ENCODE results near the gene ENAH.

Gene ENAH

DNA sequence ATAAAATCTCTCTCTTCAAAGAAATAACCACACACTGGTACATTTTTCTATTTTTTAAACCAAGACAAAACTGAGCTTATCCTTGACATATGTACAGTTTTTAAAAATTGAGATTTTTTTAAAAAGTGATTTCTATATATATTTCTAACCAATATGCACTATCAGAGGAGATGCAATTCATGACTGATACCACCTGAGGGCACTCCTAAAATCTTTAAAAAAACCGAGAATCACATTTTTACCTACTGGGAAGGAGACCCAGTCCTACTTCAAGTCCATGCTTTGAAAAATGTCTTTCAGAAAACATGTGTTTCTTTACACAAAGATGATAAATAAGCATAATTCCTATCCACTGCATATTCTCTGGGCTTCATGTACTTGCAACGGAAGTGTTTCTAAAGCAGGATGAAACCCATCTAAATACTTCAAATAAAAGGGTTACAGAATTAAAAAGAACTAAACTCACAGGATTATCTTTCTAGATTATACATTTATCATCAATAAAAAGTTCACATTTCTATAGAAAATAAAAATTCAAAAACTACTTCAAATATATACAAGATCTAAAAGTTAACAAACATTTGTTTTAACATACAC lies 98.6 kb downstream of the ENAH start:
- no peak for DNase-seq

DNA sequence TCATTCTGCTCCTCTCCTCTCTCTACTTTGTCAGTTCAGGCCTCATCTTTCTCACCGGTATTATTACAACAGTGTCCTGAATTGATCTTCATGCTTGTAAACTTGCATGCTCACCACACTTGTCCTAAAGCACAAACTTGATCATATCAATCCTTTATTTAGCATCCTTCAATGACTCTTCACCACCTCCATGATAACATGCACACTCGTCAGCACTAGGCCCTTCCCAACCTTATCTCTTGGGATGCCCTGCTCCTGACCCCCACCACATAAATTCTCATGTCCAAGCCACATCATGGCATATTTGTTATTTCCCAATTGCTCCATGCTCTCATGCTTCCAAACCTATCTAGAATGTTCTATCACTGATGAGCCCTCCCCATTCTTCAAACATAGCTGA lies 103.1 kb downstream of the ENAH start:
- DNase-seq: no peak

DNA sequence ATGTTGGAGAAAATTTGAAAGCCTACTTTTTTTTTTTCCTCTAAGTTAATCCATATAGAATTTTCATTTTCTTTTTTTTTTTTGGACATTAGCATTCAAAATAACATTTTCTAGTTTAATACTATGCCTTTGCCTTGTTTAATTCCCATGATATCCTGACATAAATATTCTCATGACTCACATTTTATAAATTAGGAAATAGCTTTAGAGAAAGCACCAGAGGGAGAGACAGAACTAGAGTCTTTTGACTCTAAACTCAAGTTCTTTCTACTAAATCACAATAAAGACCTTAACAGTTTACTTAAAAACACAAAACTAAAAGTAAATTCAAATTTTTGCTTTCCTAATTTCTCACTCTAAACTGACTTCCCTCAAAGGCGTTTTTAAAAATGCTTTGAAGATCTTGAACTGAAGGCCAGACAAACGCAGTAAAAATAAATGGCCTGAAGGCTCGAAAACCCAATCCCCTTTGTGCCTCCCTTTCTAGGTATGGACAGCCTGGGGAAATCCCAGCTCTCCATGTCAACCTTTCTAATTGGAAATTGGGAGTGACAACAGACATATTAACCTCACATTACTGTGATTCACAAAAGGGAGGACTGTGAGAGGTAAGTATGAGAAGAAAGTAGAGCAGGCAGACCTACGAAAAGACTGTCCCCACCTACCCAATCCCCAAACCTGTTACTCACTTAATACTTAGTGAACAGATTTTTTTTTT lies 104.6 kb downstream of the ENAH start:
- DNase-seq: no peak

DNA sequence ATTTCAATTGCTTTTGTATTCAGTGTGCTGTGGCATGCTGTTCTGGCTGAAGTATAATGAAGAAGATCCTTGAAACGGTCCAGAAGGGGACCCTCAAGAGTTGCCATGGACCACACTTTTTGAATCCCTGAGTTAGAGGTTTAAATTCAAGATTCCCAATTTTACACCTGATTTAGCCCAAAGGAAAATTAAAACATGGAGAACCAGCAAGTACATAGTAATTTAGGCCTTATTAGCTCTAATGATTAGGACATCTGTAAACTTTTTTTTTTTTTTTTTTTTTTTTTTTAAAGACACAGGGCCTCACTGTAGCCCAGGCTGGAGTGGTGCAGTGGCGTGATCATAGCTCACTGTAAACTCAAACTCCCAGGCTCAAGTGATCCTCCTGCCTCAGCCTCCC lies 107.3 kb downstream of the ENAH start:
- no peak for DNase-seq

DNA sequence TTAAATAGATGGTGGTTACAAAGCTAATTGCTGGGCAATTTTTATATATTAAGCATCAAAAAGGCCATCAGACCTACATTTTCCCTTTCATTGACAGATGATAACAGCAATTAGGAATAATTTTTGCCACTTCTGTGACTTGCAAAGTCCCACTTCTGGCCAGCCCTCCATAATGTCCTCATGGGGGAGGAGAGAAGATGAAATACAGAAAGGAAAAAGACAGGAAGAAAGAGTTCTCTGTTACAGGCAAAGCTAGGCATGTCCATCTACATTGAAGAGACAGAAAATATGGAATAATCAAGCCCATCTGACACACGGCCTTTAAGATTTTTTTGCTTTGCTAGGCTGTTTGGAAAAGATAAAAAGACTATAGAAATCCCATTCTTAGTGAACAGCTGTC lies 108.0 kb downstream of the ENAH start:
- DNase-seq: no peak

DNA sequence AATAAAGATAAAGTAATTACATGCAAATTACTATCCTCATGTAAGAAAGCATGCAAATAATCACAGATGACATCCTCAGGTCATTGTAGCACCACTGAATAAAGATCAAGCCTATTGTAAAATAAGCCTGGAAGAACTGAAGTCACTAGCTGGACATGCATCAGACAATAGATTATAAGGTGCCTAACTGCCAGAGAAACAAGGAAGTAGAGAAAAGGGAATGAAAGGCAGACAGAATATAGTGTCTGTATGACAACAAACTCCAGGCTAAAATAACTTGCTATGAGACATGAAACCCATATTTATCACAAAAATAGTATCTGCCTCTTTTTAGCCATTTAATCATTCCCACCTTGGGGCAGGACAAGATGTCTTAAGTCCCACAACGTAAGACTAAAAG lies 108.7 kb downstream of the ENAH start:
- no peak for DNase-seq

DNA sequence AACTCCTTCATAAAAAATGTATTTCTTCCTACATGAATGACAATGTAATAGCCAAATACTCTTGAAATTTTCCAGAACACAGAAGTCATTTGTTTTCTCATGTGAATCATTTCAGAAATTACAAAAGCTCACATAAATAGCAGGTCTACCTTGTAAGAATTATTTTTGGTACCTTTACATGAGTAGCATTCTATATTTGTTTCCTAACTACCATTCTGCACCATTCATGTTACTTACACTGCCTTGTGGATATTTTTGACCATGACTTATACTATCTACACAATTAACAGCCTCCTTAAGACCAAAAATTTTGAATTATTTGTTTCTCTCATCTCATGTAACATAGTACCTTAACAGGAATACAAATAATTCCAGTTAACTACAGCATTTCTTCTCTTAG lies 109.6 kb downstream of the ENAH start:
- no peak for DNase-seq

DNA sequence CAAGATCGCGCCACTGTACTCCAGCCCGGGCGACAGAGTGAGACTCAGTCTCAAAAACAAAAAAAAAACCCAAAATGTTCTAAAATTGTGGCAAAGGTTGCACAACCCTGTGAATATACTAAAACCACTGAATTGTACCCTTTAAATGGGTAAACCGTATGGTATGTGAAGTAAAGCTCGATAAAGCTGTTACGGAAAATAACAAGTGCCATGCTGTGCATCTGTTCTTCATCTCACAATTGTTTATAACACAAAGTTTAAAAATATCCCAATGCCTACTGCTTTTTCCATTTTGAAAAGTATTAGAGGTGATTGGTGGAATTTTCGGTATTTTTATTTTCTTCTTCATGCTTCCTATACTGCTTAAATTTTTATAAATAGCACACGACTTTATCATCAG lies 111.5 kb downstream of the ENAH start:
- DNase-seq: no peak

DNA sequence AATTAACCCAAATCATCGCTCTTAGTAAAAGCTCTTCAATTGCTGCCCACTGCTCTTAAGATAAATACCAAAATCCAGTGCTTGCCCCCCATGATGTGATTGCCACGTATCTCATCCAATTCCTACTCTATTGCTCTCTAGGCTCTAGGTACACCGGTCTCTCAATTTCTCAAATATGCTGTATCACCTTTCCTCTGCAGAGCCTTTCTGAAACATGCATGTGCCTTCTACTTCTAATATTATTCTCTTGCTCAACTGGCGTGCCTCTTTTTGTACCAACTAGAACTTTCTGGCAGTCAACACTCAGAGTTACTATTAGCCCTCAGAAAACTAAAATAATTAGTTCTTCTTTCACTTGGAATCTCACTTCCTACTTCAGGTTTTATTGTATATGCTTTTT lies 113.3 kb downstream of the ENAH start:
- DNase-seq: no peak

DNA sequence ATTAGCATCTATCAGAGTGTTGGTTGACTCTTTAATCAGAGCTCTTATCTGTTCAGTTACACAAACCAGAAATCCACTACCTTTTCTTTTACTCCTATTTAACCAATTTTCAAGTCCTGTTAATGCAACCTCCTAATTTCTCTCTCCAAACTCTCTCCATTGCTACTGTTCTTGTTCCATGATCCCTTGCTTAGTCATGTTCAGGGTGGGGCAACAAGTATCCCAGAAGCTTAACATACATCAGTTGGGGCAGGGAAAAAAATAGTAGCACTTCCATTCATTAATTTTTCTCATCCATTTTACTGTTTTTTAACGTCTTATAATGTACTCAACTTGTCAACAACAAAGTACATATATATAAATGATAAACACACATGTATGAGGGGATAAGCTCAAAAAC lies 113.9 kb downstream of the ENAH start:
- no peak for DNase-seq

DNA sequence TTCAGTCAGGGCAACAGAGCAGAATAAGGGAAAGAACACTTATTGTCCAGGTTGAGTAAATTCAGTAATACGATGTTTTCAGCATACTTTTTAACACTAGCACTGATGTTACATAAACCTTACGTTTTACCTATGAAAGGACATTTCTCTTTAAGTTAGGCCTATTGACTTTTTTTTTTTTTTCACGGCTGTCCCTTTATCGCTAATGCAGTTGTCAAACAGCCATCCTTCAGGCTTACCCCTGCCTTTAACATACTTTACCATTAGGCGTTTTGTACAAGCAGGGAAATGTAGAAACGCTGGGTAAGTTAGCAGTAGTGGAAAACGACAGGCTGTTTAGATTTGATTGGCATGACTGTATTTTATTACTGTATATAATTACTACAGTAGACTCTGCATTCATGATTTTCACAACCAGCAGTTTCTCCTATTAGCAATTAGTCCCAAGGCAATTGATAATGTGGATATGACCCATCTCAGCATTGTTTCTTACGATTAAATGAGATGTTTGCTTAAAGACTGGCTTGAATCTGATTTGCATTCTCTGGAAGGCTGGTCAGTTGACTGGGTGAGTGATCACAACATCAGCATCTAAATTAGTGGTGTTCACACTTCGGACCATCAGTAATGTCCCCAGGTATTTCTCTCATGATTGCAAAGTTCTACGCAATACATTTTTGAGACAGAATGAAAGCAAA lies 115.2 kb downstream of the ENAH start:
- DNase-seq: no peak

DNA sequence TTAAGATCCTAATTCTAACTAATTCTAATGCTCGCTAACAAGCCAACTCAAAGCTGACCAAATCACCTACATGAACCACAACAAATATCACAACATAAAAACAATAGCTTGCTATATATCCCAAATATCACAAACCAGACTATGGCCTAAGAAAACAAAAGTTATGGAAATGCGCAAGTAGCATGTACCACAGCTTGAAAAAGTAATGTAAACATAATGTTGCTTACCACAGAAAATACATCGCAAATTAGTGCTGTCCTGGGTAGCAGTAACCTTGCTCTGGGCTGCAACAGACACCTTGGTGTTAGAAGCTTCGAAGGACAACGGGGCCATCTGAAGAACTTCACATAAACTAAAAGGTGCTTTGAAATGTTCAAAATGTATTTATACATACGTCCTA lies 117.6 kb downstream of the ENAH start:
- DNase-seq: no peak

DNA sequence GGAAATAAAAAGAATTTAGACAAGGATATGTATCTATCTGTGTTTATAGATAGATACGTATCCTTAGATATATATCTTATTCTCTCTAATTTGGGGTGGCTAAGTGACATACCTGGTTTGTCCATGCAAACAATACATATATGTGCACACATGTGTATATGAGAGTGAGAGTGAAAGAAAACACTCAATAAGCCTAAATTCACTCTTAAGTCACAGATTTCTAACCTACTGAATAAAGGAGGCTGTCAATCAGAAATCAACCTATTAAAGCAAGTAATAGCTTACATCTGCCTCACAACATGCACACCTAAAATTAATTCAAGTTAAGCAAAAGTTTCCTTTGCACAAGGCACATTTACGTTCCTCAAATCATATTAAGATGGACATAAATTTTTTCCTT lies 118.2 kb downstream of the ENAH start:
- no peak for DNase-seq

DNA sequence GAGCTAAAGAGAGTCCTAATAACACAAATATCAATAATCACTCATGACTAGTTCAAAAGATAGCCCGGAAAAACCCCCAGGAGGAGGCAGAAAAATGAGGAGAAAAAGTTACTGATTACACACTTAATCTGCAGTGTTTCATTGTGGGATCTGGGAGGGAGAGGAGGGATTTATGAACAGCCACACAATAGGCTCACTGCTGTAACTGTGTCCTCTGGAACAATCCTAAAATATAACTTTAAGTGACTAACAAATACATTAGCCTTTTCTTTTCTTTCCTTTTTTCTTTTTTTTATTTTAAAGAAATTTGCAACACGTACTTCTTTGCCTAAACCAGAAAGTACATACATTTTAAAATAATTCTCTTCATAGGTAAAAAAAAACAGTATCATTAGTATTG lies 118.8 kb downstream of the ENAH start:
- DNase-seq: no peak

DNA sequence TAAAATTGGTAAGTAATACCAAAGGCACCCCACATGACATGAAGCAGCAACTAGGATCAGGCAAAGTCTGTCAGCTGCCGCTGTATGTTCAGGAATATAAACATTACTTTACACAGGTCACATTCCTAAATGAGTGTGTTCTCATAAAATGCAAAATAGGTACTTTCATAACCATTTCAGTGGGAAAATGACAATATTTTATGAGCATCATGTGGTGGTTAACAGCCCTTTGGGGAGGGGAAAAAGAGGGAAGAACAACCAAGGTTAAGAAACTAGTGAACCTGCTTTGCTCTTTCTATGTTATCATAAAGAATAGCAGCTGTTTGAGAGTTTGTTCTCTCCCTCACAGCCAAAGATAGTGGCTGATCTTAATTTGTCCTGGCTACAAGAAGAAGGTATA lies 119.7 kb downstream of the ENAH start:
- no peak for DNase-seq

DNA sequence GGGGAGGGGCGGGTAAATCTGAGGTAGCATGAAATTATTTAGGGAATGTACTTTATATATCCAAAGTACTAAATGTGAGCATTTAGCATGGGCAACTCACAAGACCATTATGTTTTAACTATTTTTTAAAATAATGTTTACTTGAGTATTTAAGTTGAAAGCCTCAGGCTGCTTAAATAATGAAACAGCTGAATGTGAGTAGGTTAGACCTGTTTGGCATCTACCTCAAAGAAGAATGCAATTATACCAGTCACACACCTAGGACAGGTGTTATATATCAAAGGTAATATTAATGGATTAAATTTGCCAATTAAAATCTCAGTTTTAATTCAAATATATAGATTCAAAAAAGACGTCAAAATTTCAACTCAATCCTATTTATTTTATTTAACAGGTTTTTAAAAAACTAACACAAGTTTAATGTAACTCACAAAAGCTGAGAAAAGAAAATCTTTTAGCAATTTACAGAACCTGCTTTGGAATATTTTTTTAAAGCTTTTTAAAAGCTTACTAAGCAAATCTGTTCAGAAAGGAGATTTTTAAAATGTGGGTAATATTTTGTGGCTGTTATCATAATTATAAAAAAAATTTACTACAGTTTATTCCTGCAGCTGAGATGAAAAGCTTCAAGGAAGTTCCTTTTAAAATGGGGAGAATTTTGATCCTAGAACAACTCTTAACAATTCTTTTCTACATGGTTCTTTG lies 120.5 kb downstream of the ENAH start:
- DNase-seq: no peak

DNA sequence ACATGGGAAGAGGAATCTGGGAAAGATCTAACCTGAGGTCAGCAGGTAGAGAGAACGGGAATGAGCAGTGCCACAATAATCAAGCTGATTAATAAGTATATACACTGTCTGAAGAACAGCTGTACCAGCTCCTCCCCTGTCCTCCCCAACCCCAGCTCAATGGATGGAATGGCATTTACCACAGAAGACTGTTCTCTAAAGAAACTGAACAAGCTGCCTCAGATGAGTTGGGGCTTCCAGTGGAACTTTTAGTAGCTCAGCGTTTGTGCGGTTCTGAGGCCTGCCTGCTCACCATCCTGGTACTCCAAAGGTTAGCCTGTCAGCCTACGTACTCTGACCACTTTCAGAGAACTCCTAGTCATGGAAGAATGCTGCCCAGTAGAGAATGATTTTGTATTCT lies 123.2 kb downstream of the ENAH start:
- no peak for DNase-seq

DNA sequence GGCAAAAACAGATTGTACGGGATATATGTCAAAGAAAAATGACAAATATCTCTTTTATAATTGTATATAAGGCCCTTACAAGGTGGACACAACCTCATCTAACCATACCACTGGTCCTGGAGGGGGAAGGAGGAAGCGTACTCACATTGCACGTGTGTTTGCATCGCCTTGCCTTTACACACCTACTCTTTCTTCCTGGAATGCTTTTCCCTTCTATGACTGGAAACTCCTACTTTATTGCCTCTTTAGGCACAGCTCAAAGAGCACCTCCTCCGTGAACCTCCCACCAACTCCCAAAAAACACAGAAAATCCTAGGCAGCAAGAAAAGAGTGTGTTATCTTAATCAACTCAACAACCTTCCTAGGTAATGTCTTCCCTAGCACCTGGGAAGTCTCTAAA lies 125.3 kb downstream of the ENAH start:
- no peak for DNase-seq

DNA sequence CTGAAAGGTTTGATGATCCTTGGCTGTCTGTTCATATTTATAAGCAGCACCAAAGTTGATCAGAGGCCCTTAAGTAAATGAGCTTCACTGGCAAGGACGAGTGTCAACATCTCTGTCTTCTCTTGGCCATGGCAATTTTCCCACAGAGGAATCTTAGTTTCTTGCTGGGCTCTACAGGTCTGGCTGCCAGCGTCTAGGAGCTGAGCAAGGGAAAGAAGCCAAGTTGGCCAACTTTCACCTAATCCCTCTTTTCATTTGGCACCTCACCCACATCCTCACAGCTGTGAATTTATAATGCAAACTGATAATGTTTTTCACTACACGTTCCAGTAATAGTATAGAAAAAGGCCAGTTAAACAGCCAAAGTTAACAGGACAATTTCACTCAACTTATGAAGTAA lies 126.0 kb downstream of the ENAH start:
- DNase-seq: no peak

DNA sequence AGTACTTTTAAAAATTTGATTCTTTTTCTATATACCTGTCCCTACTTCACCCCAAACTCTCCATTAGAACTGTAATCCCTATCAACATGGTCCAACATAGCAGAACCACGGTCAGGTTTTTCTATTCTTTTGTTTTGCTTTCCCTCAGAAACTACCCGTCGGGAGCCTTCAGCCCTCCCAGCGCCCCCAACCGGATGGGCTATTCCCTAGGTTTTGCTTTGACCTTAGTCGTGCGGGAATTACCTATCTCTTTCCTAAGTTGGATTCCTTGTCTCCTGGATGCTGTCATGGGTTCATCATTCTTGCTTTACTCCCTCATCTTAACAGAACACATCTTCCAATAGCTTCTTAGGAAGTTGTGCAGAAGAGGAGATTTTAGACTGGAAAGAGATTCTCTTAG lies 127.5 kb downstream of the ENAH start:
- no peak for DNase-seq

DNA sequence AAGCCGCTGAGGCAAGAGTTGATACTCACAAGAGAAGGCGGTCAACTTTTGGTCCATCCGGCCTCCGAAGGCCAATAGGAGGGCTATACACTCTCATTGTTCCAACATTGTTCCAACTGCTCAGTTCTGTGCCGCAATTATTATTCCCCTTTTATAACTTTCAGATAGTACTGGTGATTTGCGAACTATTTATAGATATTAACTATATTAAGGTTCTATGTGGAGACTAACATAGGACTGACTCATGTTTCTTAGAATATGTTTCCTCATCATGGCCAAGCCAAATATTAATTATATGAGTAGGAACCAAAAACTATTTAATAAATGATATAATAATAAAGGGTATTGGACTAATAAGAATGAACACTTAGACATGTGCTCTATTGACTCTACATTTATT lies 128.4 kb downstream of the ENAH start:
- DNase-seq: no peak

DNA sequence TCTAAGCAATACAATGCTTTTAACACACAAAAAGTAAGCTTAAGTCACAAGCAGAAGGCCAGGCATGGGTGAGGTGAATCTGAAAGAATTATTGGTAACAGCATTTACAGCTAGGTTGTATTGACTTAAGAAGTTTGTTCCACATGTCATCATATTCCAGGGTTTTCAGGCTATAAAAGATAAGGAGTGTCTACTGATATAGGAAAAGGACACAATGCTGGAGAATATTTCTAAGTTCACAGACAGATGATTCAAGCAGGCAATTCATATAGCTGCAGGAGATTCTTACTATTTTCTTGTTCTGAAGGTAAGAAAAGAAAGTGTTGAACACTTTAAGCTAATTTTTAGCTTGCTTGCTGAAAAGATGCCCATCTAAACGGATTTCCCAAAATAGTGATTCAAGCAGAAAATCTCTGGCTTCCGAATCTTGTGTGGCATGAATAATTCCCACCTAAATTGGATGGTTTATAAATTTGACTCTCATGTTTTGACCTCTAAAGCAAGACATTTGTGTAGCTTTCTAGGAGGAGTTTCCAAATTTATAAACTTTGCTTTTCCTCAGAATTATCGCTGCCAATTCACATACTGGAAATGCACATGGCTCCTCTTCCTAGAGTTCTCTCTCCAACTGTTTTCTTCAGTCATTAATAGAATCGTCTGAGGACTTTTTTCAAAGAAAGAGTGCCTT lies 129.5 kb downstream of the ENAH start:
- no peak for DNase-seq

DNA sequence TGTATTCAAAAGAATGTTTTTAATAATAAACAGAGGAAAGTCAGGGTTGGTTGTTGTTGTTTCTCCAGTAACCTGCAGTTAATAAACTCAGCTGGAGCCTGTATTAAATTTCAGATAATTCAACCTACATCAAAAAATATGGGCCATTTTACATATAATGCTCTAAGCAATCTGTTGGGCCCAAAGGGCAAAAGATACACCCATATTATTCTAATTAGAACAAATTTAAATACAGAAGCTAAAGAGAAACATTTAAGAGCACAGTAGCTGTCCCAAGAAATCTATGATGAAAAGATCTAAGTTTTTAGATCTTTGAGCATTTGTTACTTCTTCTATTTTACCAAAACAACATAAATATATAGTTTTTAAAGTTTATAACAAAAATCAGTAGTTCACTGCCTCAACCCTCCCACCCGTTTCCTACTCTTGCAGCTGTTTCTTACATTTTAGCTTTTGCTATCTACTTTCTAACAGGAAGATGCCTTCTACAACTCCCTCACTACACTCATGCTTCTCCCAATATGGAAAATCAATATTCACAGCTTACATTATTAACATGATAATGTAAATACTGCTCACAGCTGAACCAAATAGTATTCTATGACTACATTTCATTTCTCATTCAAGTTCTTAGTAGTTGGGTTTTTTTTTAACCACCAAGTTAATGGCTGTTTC lies 130.2 kb downstream of the ENAH start:
- no peak for DNase-seq

Measured in stimulated activated CD4-positive, alpha-beta T cell treated with anti-CD3 and anti-CD28 coated beads, Interleukin-1b, Interleukin-23, amount 100 ng/mL, for 48 hours (primary cell).